ENCODE results near the gene ANGPTL4.

The ANGPTL4 gene

DNA sequence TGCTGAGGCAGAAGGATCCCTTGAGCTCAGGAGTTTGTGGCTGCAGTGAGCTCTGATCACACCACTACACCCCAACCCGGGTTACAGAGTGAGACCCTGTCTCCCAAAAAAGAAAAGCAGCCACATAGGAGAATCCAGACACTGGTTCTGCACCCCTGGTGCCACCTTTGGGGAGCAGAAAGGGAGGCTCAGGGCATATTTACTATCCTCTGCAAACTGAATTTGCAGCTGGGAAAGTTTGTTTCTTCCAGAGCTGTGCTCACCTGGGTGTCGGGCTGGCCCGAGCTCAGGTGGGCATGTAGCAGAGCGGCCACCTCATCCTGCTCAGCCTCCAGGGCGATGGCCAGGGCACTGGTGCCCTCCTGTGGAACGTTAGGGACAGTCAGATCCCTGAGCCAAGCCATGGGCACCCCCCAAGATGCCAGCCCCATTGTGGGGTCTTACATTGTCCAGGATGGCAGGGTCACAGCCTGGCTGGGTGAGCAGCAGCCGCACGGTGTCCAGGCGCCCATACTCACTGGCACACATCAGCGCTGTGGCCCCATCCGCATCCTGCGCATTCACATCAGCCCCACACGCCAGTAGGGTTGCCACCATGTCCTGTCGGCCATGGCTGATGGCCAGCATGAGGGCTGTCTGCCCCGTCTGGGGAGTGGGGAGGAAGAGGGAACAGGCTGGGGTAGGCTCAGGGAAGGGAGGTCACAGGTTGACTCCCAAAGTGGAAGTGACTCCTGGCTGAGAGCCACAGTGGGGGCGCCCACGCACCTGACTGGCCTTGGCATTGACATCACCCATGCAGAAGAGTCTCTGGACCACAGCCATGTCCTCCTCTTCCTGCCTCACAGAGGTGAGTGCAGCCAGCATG, 39.5 kb upstream of the ANGPTL4 start:
- Histone ChIP-seq H4K20me1 (ENCODE audit: control insufficient read depth, insufficient read depth, low read depth, low read length) (peaks cover 23% of the 10 kb centered on the region), H3F3A (ENCODE audit: control insufficient read depth, insufficient read depth) (peaks cover 38% of the 10 kb centered on the region), H3K79me2 (ENCODE audit: control insufficient read depth, low read length) (peaks cover 37% of the 10 kb centered on the region), H3K4me1 (ENCODE audit: control insufficient read depth, low read length) (peaks cover 44% of the 10 kb centered on the region), H3K4me2 (ENCODE audit: low read length) (peak overlapping the region; percentile 82), H3K4me3 (ENCODE audit: low read length) (peak overlapping the region; percentile 47), H3K36me3 (ENCODE audit: control insufficient read depth, low read length) (peaks cover 41% of the 10 kb centered on the region), H3K27me3 (ENCODE audit: control insufficient read depth, low read length) (peaks cover 7% of the 10 kb centered on the region; the same call in 1 of the 2 replicates), H3K9me3 (ENCODE audit: control insufficient read depth, insufficient read depth, low read length) (no peaks in the 10 kb centered on the region), H3K27ac (ENCODE audit: low read depth, low read length) (no peak overlapping the region; the same call in 1 of the 2 replicates), H3K9me2 (replicated peaks; ENCODE audit: control insufficient read depth, low read length) (no peaks in the 10 kb centered on the region)
- peak; percentile 22 for TF ChIP-seq CTCF (IDR thresholded peaks at IDR 0.05; ENCODE audit: low read depth, low read length, poor library complexity, severe bottlenecking)
- TF ChIP-seq EZH2phosphoT487 (IDR thresholded peaks at IDR 0.05; ENCODE audit: borderline replicate concordance, low read length) = no peak

- H3K79me2 ChIP-seq (ENCODE audit: control insufficient read depth, low read length) = peaks cover 27% of the 10 kb centered on the region
- H4K20me1 ChIP-seq (ENCODE audit: control insufficient read depth, insufficient read depth, low read depth, low read length) = peaks cover 23% of the 10 kb centered on the region
- H3K27me3 ChIP-seq (ENCODE audit: control insufficient read depth, low read length) = peaks cover 7% of the 10 kb centered on the region; the same call in 1 of the 2 replicates
- H3K4me1 ChIP-seq (ENCODE audit: control insufficient read depth, low read length) = peaks cover 35% of the 10 kb centered on the region
- H3K4me2 ChIP-seq (ENCODE audit: low read length) = no peak overlapping the region
- H3K9me2 ChIP-seq (replicated peaks; ENCODE audit: control insufficient read depth, low read length) = no peaks in the 10 kb centered on the region
- H3K9me3 ChIP-seq (ENCODE audit: control insufficient read depth, insufficient read depth, low read length) = no peaks in the 10 kb centered on the region
- TF ChIP-seq CTCF (IDR thresholded peaks at IDR 0.05; ENCODE audit: low read depth, low read length, poor library complexity, severe bottlenecking) (no peak), EZH2phosphoT487 (IDR thresholded peaks at IDR 0.05; ENCODE audit: borderline replicate concordance, low read length) (no peak)
- H3K4me3 ChIP-seq (ENCODE audit: low read length) = no peak overlapping the region
- peaks cover 41% of the 10 kb centered on the region for H3K36me3 ChIP-seq (ENCODE audit: control insufficient read depth, low read length)
- H3F3A ChIP-seq (ENCODE audit: control insufficient read depth, insufficient read depth) = peaks cover 38% of the 10 kb centered on the region
- no peak overlapping the region for H3K27ac ChIP-seq (ENCODE audit: low read depth, low read length)
These were observed 38.5 kb upstream of the ANGPTL4 start for GRCh38 chr19:8325454-8325853.

DNA sequence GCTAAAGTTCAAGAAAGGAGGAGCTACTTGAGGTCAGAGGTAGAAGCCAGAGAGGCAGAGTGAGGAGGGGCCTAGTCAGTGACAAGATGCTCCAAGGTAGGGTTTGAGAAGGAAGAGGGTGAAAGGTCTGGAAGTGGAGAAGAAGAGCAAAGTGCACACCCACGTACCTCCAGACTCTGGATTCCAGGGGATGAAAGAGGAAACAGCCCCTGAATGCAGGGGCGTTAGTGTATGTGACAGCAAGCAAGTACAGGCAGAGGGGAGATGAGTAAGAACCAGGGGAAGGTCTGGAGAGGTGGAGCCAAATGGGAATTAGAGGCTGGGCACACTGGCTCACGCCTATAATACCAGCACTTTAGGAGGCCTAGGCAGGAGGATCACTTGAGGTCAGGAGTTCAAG, 34.0 kb upstream of the ANGPTL4 start:
- H3K27ac ChIP-seq (ENCODE audit: low read depth, low read length) = no peak overlapping the region
- peaks cover 6% of the 10 kb centered on the region for H3K4me1 ChIP-seq (ENCODE audit: control insufficient read depth, low read length)
- H3K36me3 ChIP-seq (ENCODE audit: control insufficient read depth, low read length) = no peaks in the 10 kb centered on the region
- H3K27me3 ChIP-seq (ENCODE audit: control insufficient read depth, low read length) = peaks cover 7% of the 10 kb centered on the region; the same call in 1 of the 2 replicates
- H4K20me1 ChIP-seq (ENCODE audit: control insufficient read depth, insufficient read depth, low read depth, low read length) = no peaks in the 10 kb centered on the region
- H3K4me3 ChIP-seq (ENCODE audit: low read length) = no peak overlapping the region
- no peak overlapping the region for H3K4me2 ChIP-seq (ENCODE audit: low read length)
- TF ChIP-seq EZH2phosphoT487 (IDR thresholded peaks at IDR 0.05; ENCODE audit: borderline replicate concordance, low read length) = no peak
- no peak for TF ChIP-seq CTCF (IDR thresholded peaks at IDR 0.05; ENCODE audit: low read depth, low read length, poor library complexity, severe bottlenecking)
- peaks cover 4% of the 10 kb centered on the region; the same call in 1 of the 2 replicates for H3F3A ChIP-seq (ENCODE audit: control insufficient read depth, insufficient read depth)
- no peaks in the 10 kb centered on the region for H3K9me2 ChIP-seq (replicated peaks; ENCODE audit: control insufficient read depth, low read length)
- H3K9me3 ChIP-seq (ENCODE audit: control insufficient read depth, insufficient read depth, low read length) = no peaks in the 10 kb centered on the region
- no peaks in the 10 kb centered on the region for H3K79me2 ChIP-seq (ENCODE audit: control insufficient read depth, low read length)

Data from DOHH2 (cell line).